SKM-1 (cell line): ENCODE results near the gene TAF1.
"Not testable (repeated sequence)": the region's sequence is repeated elsewhere in the genome, so short reads cannot be mapped to it uniquely, and the experiment has no call there.

Experiments used
- DNase-seq: peaks from one replicate; lab custom pipeline; 2025; ENCODE audit not compliant: unreplicated experiment; lab: John Stamatoyannopoulos, UW

Gene TAF1

DNA sequence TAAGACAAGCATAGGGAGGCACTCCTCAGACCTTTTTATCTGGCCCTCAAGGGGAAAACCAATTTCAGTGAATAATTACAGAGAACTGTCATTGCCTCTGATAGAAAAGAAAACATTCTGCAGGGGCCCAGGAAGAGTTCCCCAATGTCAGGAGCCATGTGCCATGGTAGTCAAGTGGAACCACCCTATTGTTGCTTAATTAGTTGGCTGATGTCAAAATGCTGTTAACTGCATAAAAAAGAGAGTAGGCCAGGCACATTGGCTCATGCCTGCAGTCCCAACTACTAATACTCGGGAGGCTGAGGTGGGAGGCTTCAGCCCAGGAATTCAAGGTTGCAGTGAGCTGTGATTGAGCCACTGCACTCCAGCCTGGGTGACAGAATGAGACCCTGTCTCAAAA, 138.2 kb downstream of the TAF1 start:
- DNase-seq = no peak

DNA sequence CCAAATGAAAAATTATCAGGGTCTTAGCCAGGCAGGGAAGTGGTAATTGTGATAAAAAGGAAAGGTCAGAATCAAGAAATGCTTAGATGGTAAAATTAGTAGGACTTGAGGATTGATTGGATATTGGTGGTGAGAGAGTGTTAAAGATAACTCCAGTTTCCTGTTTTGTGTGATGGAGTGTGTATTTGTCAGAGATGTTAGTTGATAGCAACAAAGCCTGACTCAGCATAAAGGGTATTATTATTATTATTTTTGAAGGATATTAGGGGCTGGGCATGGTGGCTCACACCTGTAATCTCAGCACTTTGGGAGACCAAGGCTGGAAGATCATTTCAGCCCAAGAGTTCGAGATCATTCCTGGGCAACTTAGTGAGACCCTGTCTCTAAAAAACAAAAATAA, 143.1 kb downstream of the TAF1 start:
- DNase-seq = no peak

DNA sequence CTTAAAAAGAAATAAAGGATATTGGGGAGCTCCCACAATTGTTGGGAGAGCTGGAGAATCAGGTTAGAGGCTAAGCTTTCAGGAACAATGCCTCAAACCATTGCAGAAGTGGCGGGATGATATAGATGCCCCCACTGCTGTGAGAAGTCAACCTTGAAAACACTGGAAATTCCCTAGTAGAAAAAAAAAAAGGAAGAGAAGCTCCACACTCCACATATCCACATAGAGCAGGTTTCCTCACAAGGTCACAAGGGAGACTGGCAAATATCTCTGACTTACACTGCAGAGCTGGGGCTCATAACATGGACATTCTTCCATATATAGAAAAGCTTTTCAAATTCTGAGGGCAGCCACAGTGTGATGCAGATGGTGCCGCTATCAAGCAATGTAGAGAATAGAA, 144.0 kb downstream of the TAF1 start:
- no peak for DNase-seq

DNA sequence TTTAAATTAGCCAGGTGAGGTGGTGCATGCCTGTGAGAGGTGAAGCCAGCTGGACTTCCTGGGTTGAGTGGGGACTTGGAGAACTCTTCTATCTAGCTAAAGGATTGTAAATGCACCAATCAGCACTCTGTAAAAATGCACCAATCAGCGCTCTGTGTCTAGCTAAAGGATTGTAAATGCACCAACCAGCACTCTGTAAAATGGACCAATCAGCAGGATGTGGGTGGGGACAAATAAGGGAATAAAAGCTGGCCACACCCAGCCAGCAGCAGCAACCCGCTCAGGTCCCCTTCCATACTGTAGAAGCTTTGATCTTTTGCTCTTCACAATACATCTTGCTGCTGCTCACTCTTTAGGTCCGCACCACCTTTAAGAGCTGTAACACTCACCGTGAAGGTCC, 147.6 kb downstream of the TAF1 start:
- not testable (repeated sequence) for DNase-seq

DNA sequence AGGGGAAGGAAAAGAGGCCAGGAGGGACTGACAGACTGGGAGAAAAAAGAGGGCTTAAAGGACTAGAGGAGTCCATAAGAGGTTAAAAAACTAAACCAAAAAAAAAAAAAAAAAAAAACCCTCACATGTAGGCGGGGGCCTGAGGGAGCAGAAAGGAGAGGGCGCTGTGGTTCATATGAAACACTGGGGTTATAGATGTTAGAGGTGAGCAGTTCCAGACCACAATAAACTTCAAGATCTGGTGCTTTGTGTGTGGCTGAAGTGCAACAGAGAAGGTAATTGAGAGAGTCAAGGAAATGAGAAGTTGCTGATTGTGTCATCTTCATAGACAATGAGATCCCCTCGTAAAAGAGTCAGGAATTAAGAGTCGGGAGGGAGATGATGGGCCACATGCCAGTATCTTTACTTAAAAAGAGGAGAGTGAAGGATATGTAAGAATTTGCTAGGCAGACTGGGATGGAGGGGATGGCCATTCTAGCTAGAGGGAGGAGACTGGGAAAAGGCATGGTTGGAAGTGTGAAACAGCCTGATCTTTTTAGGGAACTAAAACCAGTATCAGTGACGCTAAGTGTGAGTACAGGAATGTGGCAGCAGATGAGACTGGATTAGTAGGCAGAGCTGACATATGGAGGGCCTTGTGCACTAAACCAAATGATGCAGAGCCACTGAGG, 148.3 kb downstream of the TAF1 start:
- DNase-seq = peak; percentile 7

DNA sequence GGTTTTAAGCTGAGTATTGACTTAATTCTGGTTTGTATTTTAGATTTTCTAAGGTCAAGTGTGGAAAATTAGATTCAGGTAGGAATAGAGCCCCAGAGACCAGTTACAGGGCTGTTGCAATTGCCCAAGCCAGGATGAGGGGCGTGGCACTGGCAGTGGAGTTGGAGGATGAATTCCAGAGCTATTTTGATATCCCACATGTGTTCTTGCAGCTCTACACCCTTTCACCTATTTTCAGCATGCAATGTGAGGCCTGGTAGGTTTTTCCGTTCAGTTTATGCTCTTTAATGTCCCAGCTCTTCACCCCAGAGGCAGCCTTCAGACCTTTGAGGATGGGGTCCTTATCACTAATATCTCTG, 148.9 kb downstream of the TAF1 start:
- DNase-seq = no peak
